SIG-M5 treated with dmso at 0.1 percent for 504 hours (cell line): ENCODE data around the gene AHCYL1.

Source experiments
- DNase-seq: peaks from one replicate; lab custom pipeline; 2025; ENCODE audit not compliant: unreplicated experiment; lab: John Stamatoyannopoulos, UW

AHCYL1 gene

DNA sequence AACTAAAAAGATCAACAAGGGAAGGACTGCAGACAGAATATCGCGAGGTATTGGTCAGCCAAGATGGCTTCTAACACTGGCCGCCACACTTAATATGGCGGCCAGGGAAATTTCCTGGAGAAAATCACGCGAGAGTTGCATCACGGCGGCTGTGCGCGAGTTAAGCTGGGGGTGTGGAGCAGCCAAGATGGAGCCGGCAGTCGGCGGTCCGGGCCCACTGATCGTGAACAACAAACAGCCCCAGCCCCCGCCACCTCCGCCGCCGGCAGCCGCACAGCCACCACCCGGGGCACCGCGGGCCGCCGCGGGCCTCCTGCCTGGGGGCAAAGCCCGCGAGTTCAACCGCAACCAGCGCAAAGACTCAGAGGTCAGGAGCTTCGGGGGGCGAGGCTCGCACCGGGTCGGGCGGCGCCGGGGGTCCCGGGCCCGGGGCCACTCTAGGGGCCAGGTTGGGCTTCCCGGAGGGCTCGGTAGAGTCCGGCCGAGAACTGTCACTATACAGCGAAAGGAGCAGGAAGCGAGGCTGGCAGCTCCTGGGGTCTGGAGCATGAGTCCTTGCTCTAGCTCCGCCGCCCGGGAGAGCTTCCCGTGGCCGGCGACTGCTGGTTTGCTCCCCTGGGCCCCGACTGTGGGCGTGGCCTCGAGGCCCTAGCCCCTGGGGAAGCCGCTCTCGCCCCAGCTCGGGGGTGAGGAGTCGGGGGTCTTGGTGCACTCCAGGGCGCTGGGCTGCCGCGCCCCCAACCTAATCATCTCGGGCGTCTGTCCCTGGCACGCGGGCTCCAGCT lies 50.1 kb downstream of the AHCYL1 start, which contains the start of gene STRIP1:
STRIP1 (plus strand) TSS at position 174 of the 785 bp plus-strand sequence; CDS start at position 188, 14 bp downstream.
- DNase-seq, result peak; percentile 96

DNA sequence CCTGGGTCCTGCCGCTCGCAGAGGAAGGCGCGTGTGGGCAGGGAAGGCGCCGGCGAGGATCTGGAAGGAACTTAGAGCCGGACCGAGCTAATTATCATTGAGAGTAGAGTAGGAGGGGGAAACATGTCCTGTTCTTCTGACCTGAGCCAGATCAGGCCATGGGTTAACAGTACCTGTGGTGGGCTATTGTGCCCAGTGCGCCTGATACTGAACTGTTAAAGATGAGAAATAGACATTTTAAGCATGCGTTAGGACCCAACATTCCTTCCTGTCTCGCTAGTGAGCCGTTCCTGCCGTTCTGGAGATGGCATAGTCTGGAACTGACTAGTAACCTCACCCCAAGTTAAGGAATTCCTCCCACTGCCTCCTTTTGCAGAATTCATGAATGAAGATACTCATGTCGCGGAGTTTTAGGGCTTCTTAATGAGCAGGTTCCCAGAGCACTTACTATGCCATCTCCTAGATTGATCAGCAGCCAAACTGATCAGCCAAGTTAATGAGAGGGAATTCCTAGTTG lies 50.7 kb downstream of the AHCYL1 start:
- no peak for DNase-seq

DNA sequence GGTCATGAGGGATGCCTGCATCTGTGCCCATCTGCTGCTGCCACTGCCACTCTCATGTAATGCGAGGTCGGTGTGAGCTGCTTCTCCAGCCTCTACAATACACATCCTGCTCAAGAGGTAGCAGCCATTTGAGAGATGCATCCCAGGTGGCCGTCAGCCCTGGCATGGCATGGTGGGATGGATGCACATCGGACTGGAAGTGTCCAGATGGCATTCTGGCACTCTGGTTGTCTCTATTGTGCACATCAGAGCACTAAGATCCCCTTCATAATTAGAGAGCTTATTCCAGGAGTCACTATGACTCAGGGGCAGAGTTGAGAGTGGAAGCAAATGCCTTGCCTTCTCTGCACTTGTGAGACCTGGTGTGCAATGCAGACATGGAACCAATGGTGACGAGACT lies 53.7 kb downstream of the AHCYL1 start:
- no peak for DNase-seq

DNA sequence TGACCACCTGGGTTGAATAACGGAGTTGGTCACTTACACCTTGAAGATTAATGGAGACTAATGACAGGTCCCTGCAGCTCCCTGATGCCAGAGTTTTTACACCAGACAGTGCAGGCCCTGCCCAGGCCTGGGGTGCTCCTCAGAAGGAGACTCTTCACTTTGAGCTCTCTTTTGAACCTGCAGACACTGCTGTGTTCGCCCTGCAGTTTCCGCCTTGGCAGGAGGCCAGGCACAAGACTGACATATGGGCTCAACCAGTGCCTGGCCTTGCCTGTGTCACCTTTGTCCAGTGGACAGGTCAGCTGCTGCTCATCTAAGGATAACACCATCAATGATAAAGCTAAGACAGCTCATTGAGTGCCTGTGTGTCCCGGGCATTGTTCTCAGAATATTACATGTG lies 55.1 kb downstream of the AHCYL1 start:
- no peak for DNase-seq

DNA sequence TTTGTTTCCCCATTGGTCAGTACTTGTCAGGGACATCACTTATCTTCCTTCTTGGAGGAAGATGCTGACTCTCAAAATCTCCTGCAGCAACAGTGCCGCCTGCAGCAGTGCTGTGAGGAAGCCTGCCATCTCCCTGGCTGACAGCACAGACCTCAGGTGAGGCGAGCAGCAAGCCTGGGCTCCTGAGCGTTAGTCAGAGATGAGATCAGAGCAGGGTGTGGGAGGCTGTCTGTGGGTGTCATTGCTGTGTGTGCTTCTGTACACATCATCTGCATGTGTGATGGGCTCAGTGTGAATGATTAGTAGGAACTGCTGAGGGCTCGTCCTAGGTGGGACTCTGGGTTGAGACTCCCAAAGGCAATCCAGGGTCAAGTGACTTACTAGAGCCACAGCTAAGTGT lies 56.0 kb downstream of the AHCYL1 start:
- DNase-seq, result no peak

DNA sequence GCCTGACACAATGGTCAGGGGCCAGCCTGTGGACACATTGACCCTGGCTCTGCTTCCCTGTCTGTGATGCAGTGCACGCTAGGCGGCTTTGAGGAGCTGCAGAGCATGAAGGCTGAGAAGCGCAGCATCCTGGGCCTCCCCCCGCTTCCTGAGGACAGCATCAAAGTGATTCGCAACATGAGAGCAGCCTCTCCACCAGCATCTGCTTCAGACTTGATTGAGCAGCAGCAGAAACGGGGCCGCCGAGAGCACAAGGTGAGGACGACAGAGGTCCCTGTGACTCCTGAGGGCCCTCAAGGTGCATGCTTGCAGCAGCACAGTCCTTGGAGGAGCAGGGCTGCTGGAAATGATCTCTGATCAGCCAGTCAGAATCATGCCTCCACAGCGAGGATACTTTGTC lies 58.5 kb downstream of the AHCYL1 start:
- DNase-seq, result no peak

DNA sequence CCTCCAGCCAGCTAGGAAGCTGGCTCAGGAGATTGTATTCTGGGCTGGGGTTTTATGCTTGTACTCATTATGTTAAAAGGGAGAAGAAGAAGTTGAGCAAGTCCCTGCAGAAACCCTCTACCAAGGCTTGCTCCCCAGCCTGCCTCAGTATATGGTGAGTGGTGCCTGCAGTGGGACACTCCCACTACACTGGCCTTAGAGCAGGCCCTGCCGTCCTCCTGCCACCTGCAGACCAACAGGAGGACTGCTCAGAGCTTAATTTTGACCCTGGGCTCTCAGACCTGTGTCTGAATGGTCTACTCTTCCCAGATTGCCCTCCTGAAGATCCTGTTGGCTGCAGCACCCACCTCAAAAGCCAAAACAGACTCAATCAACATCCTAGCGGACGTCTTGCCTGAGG lies 62.9 kb downstream of the AHCYL1 start:
- no peak for DNase-seq

DNA sequence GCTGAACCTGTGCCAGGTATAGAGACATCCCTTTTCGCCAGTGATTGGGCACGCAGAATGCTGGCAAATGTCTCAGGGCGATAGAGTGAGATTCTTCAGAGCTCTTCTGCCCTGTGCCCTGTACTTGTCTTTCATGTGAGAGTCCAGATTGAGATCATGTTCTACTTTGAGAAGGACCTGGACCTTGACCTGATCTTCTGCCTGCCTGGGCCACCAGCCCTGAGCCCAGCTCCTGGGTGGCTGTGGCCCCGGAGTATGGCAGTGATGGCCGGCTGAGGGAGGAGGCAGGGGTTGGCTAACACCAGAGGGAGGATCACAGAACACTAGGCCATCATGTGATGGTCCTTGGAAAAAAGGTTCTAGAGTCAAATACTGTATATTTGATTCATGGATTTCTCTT lies 63.7 kb downstream of the AHCYL1 start:
- no peak for DNase-seq

DNA sequence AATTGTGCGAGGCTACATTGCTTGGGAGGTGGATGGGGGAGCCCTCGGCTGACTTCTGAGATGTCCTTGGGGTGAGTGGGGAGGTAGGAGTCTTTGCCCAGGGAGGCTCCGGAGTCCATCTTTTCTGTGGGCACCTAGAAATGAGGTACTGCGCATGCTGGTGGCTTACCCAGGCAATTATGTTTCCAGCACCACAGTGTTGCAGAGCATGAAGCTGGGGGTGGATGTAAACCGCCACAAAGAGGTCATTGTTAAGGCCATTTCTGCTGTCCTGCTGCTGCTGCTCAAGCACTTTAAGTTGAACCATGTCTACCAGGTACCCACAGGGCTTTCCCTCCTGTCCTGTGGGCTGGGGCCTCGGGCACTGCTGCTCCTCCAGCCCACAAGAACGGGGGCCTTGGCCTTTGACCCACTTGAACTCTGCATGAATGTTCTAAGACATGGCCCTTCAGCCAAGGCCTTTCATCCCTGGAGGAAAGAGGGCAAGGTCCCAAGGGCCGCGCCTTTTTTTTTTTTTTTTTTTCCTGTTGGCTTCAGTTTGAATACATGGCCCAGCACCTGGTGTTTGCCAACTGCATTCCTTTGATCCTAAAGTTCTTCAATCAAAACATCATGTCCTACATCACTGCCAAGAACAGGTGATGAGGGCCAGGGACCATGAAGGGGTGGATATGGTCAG lies 64.5 kb downstream of the AHCYL1 start:
- no peak for DNase-seq

DNA sequence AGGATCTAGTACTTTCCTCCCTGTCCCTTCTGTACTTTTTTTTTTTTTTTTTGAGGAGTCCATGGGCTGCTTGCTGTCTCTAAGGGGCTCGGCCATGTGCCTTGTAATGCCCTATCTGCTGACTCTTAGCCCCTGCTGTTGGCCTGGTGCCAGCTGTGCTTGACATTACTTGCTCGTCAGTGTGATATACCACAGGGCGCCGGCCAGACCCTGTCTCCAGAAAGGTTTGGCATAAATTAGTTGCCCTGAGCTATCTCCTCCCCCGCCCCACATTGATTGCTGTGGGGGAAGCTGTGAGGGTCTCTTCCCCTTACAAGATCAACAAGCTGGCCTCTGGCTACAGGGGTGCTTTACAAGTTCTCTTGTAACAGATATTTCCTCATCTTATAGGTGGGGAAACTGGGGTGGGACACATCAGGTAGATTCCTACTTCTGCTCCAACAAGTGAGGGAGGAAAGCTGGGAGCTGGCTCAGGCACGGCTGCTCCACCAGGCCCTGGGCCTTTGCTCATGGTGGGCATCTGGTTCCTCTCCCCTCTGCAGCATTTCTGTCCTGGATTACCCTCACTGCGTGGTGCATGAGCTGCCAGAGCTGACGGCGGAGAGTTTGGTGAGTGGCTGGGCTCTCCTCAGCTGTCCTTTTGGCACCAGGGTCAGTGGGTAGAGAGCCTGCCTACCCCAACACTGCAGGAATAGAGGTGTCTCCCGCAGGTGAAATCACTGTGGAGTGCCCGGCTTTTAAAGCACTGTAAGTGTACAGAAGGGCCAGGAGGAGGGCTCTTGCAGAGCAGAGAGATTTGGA lies 65.4 kb downstream of the AHCYL1 start:
- DNase-seq, result no peak

DNA sequence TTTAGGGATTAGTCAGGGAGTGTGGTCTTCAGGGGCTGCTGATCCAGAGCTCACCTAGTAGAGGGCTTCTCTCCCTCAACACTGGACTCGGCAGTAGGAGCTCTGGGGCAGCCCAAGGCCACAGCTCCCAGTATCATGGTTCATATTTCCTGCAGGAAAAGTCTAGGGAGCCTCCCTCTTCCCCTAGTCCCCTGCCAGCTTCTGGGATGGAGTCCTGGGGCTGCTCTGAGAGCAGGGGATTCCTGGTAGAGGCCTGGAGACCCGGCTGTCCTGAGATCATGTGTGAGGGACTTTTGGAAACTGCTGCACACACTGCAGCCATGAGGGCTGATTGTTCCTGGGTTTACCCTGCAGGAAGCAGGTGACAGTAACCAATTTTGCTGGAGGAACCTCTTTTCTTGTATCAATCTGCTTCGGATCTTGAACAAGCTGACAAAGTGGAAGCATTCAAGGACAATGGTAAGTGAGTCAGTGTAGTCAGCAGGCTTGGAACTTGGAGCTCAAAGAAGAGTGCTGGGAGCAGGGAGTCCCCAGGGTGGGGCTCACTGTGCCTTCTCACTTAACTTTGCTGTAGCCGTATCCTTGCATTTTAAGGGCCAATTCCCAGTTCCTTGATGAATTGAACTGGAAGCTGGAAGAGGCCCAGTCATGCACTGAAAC lies 66.2 kb downstream of the AHCYL1 start:
- DNase-seq, result no peak

DNA sequence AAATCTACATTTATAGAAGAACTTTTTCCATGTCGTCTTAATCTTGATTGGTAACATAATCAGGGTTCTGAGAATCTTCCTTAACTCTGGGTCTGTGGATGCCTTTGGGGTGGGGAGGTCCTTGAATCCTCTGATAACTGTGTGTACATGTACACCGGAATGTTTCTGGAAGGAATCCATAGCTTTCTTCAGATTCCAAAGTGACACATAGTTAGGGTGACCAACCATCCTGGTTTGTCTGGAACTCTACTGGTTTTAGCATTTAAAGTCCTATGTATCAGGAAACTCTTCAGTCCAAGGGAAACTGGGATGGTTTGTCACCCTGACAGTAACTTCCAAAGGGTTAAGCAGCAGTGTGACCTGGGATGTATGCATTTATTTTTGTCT lies 66.7 kb downstream of the AHCYL1 start:
- no peak for DNase-seq

DNA sequence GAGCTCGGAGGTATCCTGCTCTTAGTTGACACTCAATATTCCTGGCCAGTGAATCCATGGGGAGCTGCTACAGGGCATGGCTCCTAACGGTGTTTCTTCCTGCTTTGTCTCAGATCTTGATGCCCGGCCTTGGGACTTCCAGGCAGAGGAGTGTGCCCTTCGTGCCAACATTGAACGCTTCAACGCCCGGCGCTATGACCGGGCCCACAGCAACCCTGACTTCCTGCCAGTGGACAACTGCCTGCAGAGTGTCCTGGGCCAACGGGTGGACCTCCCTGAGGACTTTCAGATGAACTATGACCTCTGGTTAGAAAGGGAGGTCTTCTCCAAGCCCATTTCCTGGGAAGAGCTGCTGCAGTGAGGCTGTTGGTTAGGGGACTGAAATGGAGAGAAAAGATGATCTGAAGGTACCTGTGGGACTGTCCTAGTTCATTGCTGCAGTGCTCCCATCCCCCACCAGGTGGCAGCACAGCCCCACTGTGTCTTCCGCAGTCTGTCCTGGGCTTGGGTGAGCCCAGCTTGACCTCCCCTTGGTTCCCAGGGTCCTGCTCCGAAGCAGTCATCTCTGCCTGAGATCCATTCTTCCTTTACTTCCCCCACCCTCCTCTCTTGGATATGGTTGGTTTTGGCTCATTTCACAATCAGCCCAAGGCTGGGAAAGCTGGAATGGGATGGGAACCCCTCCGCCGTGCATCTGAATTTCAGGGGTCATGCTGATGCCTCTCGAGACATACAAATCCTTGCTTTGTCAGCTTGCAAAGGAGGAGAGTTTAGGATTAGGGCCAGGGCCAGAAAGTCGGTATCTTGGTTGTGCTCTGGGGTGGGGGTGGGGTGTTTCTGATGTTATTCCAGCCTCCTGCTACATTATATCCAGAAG lies 69.2 kb downstream of the AHCYL1 start:
- peak; percentile 27 for DNase-seq

DNA sequence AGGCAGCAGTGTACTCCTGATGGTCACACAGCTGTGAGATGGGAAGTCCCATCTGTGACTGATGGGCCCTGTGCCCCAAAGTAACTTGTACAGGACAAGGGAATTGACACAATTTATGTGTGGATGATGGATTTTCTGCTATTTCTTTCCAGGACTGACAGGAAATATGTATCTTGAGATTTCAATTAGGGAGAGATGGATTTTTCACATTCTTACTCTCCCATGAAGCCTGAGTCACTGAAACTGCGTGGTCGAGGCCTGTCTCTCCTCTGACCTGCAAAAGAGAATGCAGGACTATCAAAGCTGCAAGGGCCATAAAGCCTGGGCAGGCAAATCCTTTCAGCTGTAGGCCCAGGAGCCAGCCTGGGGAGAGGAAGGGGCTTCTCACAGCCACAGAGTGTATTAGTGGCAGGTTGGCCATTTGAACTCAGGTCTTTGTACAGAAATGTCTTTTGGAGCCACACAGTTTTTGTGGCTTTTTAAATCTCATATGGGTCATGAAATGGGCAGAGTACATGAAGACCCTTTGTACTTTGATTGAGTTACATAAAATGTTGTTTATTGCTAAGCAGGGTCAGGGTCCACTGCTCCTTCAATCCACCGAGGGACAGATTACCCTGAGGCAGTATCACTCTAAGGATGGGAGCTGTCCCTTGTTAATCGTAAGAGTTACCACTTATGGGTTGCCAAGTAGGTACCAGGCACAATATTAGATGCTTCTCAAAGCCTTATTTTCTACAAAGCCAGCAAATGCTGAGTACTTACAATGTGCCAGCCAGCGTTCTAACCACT lies 71.1 kb downstream of the AHCYL1 start:
- no peak for DNase-seq

DNA sequence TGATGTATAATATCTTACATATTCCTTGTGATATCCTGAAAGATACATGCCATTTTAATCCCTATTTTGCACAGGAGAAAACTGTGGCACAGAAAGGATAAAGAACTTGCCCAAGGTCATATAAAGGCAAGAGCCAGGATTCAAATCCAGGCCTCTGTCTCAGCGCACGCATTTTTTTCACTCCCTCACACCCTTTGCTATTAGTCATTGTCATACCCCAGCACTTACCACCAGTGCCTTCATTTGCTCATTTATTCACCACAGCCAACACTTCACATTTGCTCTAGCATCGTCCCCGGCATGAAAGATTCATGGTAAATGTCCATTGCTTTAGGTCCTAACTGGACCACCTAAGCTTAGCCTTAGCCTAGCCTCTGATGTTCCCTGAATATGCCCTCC lies 71.7 kb downstream of the AHCYL1 start:
- DNase-seq, result no peak

DNA sequence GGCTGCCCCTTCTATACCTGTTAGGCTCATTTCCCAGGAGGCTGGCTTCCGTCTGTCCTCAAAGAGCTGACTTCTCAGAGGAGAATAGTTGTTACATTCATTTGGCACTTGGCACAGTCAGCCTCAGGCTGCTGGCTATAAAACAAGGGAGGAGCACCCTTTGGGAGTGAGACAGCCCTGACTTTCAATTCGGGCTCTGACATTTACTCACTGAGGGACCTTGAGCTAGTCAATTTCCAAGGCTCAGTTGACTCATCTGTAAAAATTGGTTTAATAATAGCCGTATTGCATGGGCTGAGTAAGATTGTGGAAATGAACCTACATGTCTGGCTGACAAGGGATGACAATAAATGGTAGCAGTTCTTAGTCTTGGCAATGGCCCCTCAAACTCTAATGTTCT lies 72.2 kb downstream of the AHCYL1 start:
- DNase-seq, result no peak

DNA sequence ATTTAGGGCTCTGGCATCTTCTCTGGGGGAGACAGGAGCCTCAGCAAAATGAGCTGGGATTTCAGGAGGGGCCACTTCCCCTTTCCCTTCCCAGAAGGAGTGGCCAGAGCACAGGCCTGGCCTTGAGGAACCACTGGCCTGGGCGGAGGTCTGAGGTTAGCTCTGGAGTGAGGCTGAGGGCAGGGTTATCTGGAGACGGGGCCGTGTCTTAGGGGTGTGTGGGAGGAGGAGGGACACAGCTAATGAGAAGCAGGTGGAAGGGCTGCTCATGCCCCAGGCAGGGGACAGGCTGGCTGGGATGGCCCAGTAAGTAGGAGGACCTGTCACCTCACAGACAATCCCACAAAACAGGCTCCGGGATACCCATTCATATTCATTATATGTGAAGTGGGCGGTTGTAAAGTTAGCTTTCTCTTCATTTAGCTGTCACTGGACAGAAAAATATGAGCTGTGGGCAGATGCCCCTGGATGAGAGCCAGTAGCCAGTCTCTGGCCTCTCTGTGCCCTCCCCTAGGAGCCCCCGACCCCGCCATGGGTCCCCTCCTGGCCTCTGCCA lies 73.5 kb downstream of the AHCYL1 start:
- DNase-seq, result no peak

DNA sequence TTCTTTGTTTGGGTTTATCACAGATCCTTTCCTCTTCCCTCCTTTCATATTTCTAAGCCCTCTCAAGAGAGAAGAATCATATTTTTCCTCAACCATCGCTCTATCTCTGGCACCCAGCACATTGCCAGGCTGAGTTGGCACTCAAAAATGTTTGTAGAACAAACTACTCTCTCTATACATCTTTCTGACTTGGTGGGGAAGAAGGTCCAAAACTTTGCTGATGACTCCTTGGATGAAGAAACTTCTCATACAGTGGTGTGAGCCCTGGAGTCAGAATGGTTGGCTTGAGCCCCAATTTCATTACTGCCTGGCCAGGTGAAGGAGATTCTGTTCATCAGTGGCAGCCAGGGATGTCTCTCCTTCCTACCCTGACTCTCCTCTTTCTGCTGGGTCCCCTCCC lies 74.0 kb downstream of the AHCYL1 start:
- DNase-seq, result no peak
